Measurements from ENCODE around the gene SYT9. TPM values are rescaled to one million over a fixed set of nuclear protein-coding genes. Genes with fewer than 3 reads are reported as not detected.

Gene SYT9
- total and polyA plus RNA-seq, 10 of the 15 experiments (the other 5 are each of a cell fraction or from before 2014, with no cell fraction given): 0.03 TPM; not detected in 9

GRCh38 chr11:7418906-7419305, 167.2 kb downstream of the SYT9 start (continued):
- no peak for TF ChIP-seq ZBTB4 (CRISPR knock-in tag; IDR thresholded peaks at IDR 0.05)

- H2AFZ ChIP-seq (ENCODE audit: control insufficient read depth, low read depth, low read length): no peak overlapping the region
- ChIA-PET RAD21 (ENCODE audit: unreplicated experiment) (no interaction called here), CTCF (no interaction called here), POLR2A (no interaction called here), SMC1A (ENCODE audit: uncharacterized antibody, unreplicated experiment) (interaction anchor here (3.0 kb wide), 1 partner anchor 68 kb away, joined by 9 read pairs; no protein-coding TSS in a partner anchor)
- no peaks in the 10 kb centered on the region for H3K79me2 ChIP-seq (ENCODE audit: control insufficient read depth, insufficient read depth, low read length)
- no peaks in the 10 kb centered on the region for H3K27me3 ChIP-seq (replicated peaks in 1 of 2; ENCODE audit: control insufficient read depth in 2 of 2, insufficient read depth in 2 of 2, low read length in 1 of 2)
- 18% methylated on average over 1 of the region's 1 CpG for WGBS (ENCODE audit: insufficient coverage, insufficient replicate concordance, low lambda C conversion rate, missing lambda C conversion rate)
- FAIRE-seq (no peak), DNase-seq (ENCODE audit: low read depth, low spot score) (no peak), ATAC-seq (no peak)
- H3K4me3 ChIP-seq: no peak overlapping the region
- no peaks in the 10 kb centered on the region for H3K9me3 ChIP-seq (replicated peaks; ENCODE audit: control insufficient read depth, insufficient read depth, low read length)
- no peak overlapping the region for H3K9ac ChIP-seq (ENCODE audit: control insufficient read depth, insufficient read depth, low read length)
- no peaks in the 10 kb centered on the region for H3K36me3 ChIP-seq (ENCODE audit: control insufficient read depth in 2 of 2, insufficient read depth in 2 of 2, low read length in 1 of 2)
- BruUV-seq (replicated peaks): no TSS peak
- peaks cover 8% of the 10 kb centered on the region; the same call in 1 of the 2 replicates for H3K4me1 ChIP-seq (ENCODE audit: control insufficient read depth, insufficient read depth, low read length)
- in situ Hi-C loops (cut with MboI) (no loop called here), intact Hi-C loops (cut with micrococcal nuclease; ENCODE audit: unreplicated experiment) (no loop called here)
- no peak overlapping the region for H3K27ac ChIP-seq (ENCODE audit: control insufficient read depth, insufficient read depth)
- no peaks in the 10 kb centered on the region for H4K20me1 ChIP-seq (ENCODE audit: control insufficient read depth, insufficient read depth)
- no peak overlapping the region for H3K4me2 ChIP-seq (ENCODE audit: control insufficient read depth, insufficient read depth)
- TF ChIP-seq ZBTB33 (IDR thresholded peaks at IDR 0.05) (no peak), STAT1 (conservative IDR thresholded peaks at IDR 0.05) (no peak), MYC (IDR thresholded peaks at IDR 0.05; ENCODE audit: insufficient read depth, insufficient read length, insufficient replicate concordance, low read length, severe bottlenecking) (no peak), BRCA1 (IDR thresholded peaks at IDR 0.05; ENCODE audit: low read depth, low read length) (no peak), RB1 (IDR thresholded peaks at IDR 0.05; ENCODE audit: borderline replicate concordance) (no peak), NFXL1 (IDR thresholded peaks at IDR 0.05; ENCODE audit: borderline replicate concordance) (no peak), KLF5 (IDR thresholded peaks at IDR 0.05; ENCODE audit: partially characterized antibody) (no peak), YBX1 (IDR thresholded peaks at IDR 0.05) (no peak), TCF3 (IDR thresholded peaks at IDR 0.05; ENCODE audit: borderline replicate concordance, insufficient read depth, low read depth, low read length) (no peak), NKRF (conservative IDR thresholded peaks at IDR 0.05) (no peak), MYB (IDR thresholded peaks at IDR 0.05; ENCODE audit: borderline replicate concordance, low read depth, low read length) (no peak), LARP7 (IDR thresholded peaks at IDR 0.05) (no peak), RAD21 (IDR thresholded peaks at IDR 0.05; ENCODE audit: insufficient read depth, low read depth, low read length) (no peak), JUND (IDR thresholded peaks at IDR 0.05; ENCODE audit: low read depth, low read length) (no peak), IRF4 (IDR thresholded peaks at IDR 0.05; ENCODE audit: low read depth, low read length) (no peak), RAD51 (IDR thresholded peaks at IDR 0.05) (no peak), NFYB (IDR thresholded peaks at IDR 0.05; ENCODE audit: insufficient read depth, low read depth, low read length) (no peak)
Observed at GRCh38 chr11:7421136-7421535, 169.4 kb downstream of the SYT9 start.

All from GM12878 (cell line).